H1 (cell line): ENCODE measurements around the gene PLA2G10.

Source experiments
- EGR1 ChIP-seq: IDR thresholded peaks from 2 replicates; pipeline ENCODE4 v1.6.1; 2011; ENCODE audit warnings: low read depth, low read length, borderline replicate concordance
- JUN ChIP-seq: IDR thresholded peaks from 2 replicates; pipeline ENCODE4 v1.6.1; 2011; ENCODE audit warnings: low read depth, mild to moderate bottlenecking, improper control_type of control experiment, low read length
- NANOG ChIP-seq: IDR thresholded peaks from 2 replicates; pipeline ENCODE4 v1.6.1; 2011; ENCODE audit warnings: low read length, low read depth, mild to moderate bottlenecking, inconsistent platforms; ENCODE audit not compliant: insufficient read depth, poor library complexity, severe bottlenecking
- RNF2 ChIP-seq: fragments of 200-900, 300-1000 bp; sonication (generic); IDR thresholded peaks from 2 replicates; pipeline ENCODE4 v1.7.1; 2016; ENCODE audit warnings: borderline replicate concordance, low read depth, mild to moderate bottlenecking, antibody characterized with exemption, low read length; ENCODE audit not compliant: poor library complexity, severe bottlenecking; ENCODE audit errors: missing control alignments
- SIRT6 ChIP-seq: IDR thresholded peaks from one replicate; pipeline ENCODE4 v1.7.1; 2012; ENCODE audit warnings: low read length, inconsistent platforms
- SP1 ChIP-seq: IDR thresholded peaks from 2 replicates; pipeline ENCODE4 v1.6.1; 2011; ENCODE audit warnings: low read depth, low read length
- SUZ12 ChIP-seq: fragments of 200-600 bp; sonication (generic); IDR thresholded peaks from 2 replicates; pipeline ENCODE4 v1.6.1; 2012; ENCODE audit warnings: mild to moderate bottlenecking, inconsistent platforms, low read length, moderate library complexity, mixed read lengths
- TAF1 ChIP-seq: IDR thresholded peaks from 2 replicates; pipeline ENCODE4 v1.6.1; 2011; ENCODE audit warnings: mild to moderate bottlenecking, low read depth, low read length
- TF ChIP-seq, protein P1 (sequence below): IDR thresholded peaks from 2 replicates; pipeline ENCODE4 v1.6.1; 2012; ENCODE audit warnings: low read length, inconsistent platforms
- TF ChIP-seq, protein P2 (sequence below), 3 experiments: IDR thresholded peaks; 1 replicate in 2 of 3; 2 replicates in 1 of 3; pipeline versions ENCODE4 v1.5.1 to v1.6.1; 2011; ENCODE audit warnings: low read length in 3 of 3, mild to moderate bottlenecking in 3 of 3, inconsistent platforms in 2 of 3, low read depth in 1 of 3, moderate library complexity in 1 of 3; ENCODE audit not compliant: insufficient read depth in 1 of 3; ENCODE audit errors: control extremely low read depth in 1 of 3

DNA sequence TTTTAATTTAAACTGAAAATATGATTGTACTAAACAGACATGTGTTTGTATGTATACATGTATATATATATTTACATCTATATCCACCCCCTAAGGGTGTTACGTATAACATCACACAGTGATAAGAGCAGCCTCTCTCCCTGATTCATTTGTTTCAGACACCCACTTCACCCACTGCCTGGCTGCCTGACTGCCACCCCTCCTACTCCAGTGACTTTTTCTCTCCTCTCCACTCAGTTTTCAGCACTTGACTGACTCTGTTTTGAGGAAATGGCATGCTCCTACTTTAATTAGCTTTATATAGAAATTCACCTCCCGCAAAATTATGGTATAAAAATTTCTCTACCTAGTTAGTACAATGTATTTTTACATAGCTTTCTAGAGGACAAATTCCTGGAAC, 41.4 kb downstream of the PLA2G10 start:
- TF ChIP-seq, protein P1, sequence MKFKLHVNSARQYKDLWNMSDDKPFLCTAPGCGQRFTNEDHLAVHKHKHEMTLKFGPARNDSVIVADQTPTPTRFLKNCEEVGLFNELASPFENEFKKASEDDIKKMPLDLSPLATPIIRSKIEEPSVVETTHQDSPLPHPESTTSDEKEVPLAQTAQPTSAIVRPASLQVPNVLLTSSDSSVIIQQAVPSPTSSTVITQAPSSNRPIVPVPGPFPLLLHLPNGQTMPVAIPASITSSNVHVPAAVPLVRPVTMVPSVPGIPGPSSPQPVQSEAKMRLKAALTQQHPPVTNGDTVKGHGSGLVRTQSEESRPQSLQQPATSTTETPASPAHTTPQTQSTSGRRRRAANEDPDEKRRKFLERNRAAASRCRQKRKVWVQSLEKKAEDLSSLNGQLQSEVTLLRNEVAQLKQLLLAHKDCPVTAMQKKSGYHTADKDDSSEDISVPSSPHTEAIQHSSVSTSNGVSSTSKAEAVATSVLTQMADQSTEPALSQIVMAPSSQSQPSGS, result no peak
- TF ChIP-seq RNF2 (no peak), SUZ12 (no peak), EGR1 (no peak), TAF1 (no peak), NANOG (no peak), SIRT6 (no peak), SP1 (no peak), JUN (no peak)
- TF ChIP-seq, protein P2, sequence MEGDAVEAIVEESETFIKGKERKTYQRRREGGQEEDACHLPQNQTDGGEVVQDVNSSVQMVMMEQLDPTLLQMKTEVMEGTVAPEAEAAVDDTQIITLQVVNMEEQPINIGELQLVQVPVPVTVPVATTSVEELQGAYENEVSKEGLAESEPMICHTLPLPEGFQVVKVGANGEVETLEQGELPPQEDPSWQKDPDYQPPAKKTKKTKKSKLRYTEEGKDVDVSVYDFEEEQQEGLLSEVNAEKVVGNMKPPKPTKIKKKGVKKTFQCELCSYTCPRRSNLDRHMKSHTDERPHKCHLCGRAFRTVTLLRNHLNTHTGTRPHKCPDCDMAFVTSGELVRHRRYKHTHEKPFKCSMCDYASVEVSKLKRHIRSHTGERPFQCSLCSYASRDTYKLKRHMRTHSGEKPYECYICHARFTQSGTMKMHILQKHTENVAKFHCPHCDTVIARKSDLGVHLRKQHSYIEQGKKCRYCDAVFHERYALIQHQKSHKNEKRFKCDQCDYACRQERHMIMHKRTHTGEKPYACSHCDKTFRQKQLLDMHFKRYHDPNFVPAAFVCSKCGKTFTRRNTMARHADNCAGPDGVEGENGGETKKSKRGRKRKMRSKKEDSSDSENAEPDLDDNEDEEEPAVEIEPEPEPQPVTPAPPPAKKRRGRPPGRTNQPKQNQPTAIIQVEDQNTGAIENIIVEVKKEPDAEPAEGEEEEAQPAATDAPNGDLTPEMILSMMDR (IDR thresholded peaks at IDR 0.05; ENCODE audit: control extremely low read depth in 1 of 3, insufficient read depth in 1 of 3, low read depth in 1 of 3, low read length in 3 of 3), result no peak
